ENCODE results near the gene PAPPA2.

GRCh38 chr1:176858433-176858916 is 395.5 kb downstream of the PAPPA2 start:
- TF ChIP-seq CTCF (IDR thresholded peaks at IDR 0.05) (no peak), POLR2A (IDR thresholded peaks at IDR 0.05) (no peak)
